Liver (tissue), 9 donors: ENCODE data around the gene CBFA2T2. TPM values are rescaled to one million over a fixed set of nuclear protein-coding genes. Genes with fewer than 3 reads are reported as not detected.

Experiments
- DNase-seq: peaks from one replicate; pipeline ENCODE4 v3.0.0-alpha.2; 2017; ENCODE audit warnings: low spot score
- H3K27ac ChIP-seq, 2 donors: one replicate each; pipeline ENCODE4 v1.7.0; 2013; ENCODE audit warnings: inconsistent platforms in 2 of 2, low read length in 2 of 2, control low read depth in 1 of 2, low read depth in 1 of 2, mild to moderate bottlenecking in 1 of 2
- H3K27me3 ChIP-seq, 4 donors: one replicate each; pipeline versions ENCODE4 v1.6.1 to v1.7.0; 2013; ENCODE audit warnings: low read length in 3 of 4, inconsistent platforms in 1 of 4, mild to moderate bottlenecking in 1 of 4, moderate library complexity in 1 of 4; ENCODE audit not compliant: control insufficient read depth in 4 of 4, insufficient read depth in 4 of 4
- H3K36me3 ChIP-seq, 4 donors: one replicate each; pipeline versions ENCODE4 v1.6.1 to v1.7.0; 2013; ENCODE audit warnings: low read length in 3 of 4, mild to moderate bottlenecking in 3 of 4, low read depth in 1 of 4, moderate library complexity in 1 of 4; ENCODE audit not compliant: control insufficient read depth in 4 of 4, insufficient read depth in 3 of 4
- H3K4me1 ChIP-seq, 4 donors: one replicate each; pipeline versions ENCODE4 v1.6.1 to v1.7.0; 2013; ENCODE audit warnings: low read length in 3 of 4, mild to moderate bottlenecking in 3 of 4, moderate library complexity in 1 of 4; ENCODE audit not compliant: control insufficient read depth in 4 of 4, insufficient read depth in 4 of 4
- H3K4me3 ChIP-seq, 3 donors: one replicate each; pipeline versions ENCODE4 v1.6.1 to v1.7.0; 2013; ENCODE audit warnings: low read length in 3 of 3, control low read depth in 1 of 3, low read depth in 1 of 3, mild to moderate bottlenecking in 1 of 3
- H3K9ac ChIP-seq, 2 donors: one replicate each; pipeline ENCODE4 v1.7.0; 2013; ENCODE audit warnings: low read length in 2 of 2, mild to moderate bottlenecking in 2 of 2, moderate library complexity in 2 of 2, control low read depth in 1 of 2, low read depth in 1 of 2
- H3K9me3 ChIP-seq, 4 donors: one replicate each; pipeline versions ENCODE4 v1.6.1 to v1.7.0; 2013; ENCODE audit warnings: low read length in 3 of 4; ENCODE audit not compliant: control insufficient read depth in 4 of 4
- ATF3 ChIP-seq: IDR thresholded peaks from 2 replicates; pipeline ENCODE4 v1.6.1; 2016; ENCODE audit warnings: antibody characterized with exemption
- CTCF ChIP-seq: fragments of 150-350 bp; IDR thresholded peaks from 2 replicates; pipeline ENCODE4 v1.5.1; 2017; ENCODE audit warnings: improper control_type of control experiment, low read depth, low read length; ENCODE audit not compliant: missing input control
- EGR1 ChIP-seq, 2 donors: IDR thresholded peaks; 2 replicates each; pipeline ENCODE4 v1.6.1; 2016 to 2018; ENCODE audit warnings: antibody characterized with exemption in 2 of 2, low read depth in 2 of 2
- FOXA1 ChIP-seq: IDR thresholded peaks from 2 replicates; pipeline ENCODE4 v1.6.1; 2016; ENCODE audit warnings: antibody characterized with exemption
- FOXA2 ChIP-seq: IDR thresholded peaks from 2 replicates; pipeline ENCODE4 v1.6.1; 2016; ENCODE audit warnings: antibody characterized with exemption
- GABPA ChIP-seq, 2 donors: IDR thresholded peaks in 1 of 2; conservative IDR thresholded peaks in 1 of 2; 2 replicates each; pipeline ENCODE4 v1.6.1; 2016; ENCODE audit warnings: antibody characterized with exemption in 2 of 2, mild to moderate bottlenecking in 1 of 2, moderate library complexity in 1 of 2
- HNF4A ChIP-seq, 2 donors: conservative IDR thresholded peaks; 2 replicates each; pipeline ENCODE4 v1.6.1; 2016; ENCODE audit warnings: antibody characterized with exemption in 2 of 2, mild to moderate bottlenecking in 2 of 2
- HNF4G ChIP-seq: IDR thresholded peaks from 2 replicates; pipeline ENCODE4 v1.6.1; 2016; ENCODE audit warnings: antibody characterized with exemption
- JUND ChIP-seq, 2 donors: IDR thresholded peaks; 2 replicates each; pipeline ENCODE4 v1.6.1; 2016; ENCODE audit warnings: antibody characterized with exemption in 2 of 2
- MAX ChIP-seq: IDR thresholded peaks from 2 replicates; pipeline ENCODE4 v1.6.1; 2016; ENCODE audit warnings: antibody characterized with exemption
- NR2F2 ChIP-seq: IDR thresholded peaks from 2 replicates; pipeline ENCODE4 v1.6.1; 2016; ENCODE audit warnings: antibody characterized with exemption
- RAD21 ChIP-seq, 2 donors: IDR thresholded peaks; 2 replicates each; pipeline ENCODE4 v1.6.1; 2016; ENCODE audit warnings: antibody characterized with exemption in 2 of 2, mild to moderate bottlenecking in 2 of 2
- REST ChIP-seq: IDR thresholded peaks from 2 replicates; pipeline ENCODE4 v1.6.1; 2016; ENCODE audit warnings: antibody characterized with exemption, mild to moderate bottlenecking
- RXRA ChIP-seq, 2 donors: IDR thresholded peaks; 2 replicates each; pipeline ENCODE4 v1.6.1; 2017 to 2018; ENCODE audit warnings: antibody characterized with exemption in 2 of 2, mild to moderate bottlenecking in 1 of 2
- SP1 ChIP-seq: IDR thresholded peaks from 2 replicates; pipeline ENCODE4 v1.6.1; 2018; ENCODE audit warnings: antibody characterized with exemption, mild to moderate bottlenecking
- TAF1 ChIP-seq: conservative IDR thresholded peaks from 2 replicates; pipeline ENCODE4 v1.6.1; 2016; ENCODE audit warnings: antibody characterized with exemption, mild to moderate bottlenecking
- YY1 ChIP-seq: IDR thresholded peaks from 2 replicates; pipeline ENCODE4 v1.6.1; 2016; ENCODE audit warnings: antibody characterized with exemption, mild to moderate bottlenecking
- ZBTB33 ChIP-seq: IDR thresholded peaks from 2 replicates; pipeline ENCODE4 v1.6.1; 2016; ENCODE audit warnings: antibody characterized with exemption
- WGBS: extraction: QIAGEN DNeasy Blood & Tissue Kit; methylation state at CpG from one replicate; pipeline ENCODE4 v1.1.7; 2013; 5-methylcytosine and 5-hydroxymethylcytosine counted together
- polyA plus RNA-seq, 2 donors: library from polyadenylated mRNA; stranded (reverse) in 1 of 2; unstranded in 1 of 2; fragments of 200-250 nt in 1 of 2; fragments of >200 nt in 1 of 2; fragmentation: Nextera tagmentation in 1 of 2; extraction: Ambion mirVana in 1 of 2; gene quantifications; one replicate each; pipeline versions ENCODE4 v1.2.1 to v1.2.3, GENCODE V29; 2013 to 2015
- total RNA-seq, 2 donors: library from RNA; depleted of rRNA; stranded (reverse); fragments of >200 nt; gene quantifications; one replicate each; pipeline ENCODE4 v1.2.3, GENCODE V29; 2014
- donor health status: healthy.
- donor health status: healthy.
- donor health status: healthy.
- donor health status: healthy.
- donor health status: healthy.

The CBFA2T2 gene
- total and polyA plus RNA-seq, 4 donors = 2.0 to 5.5 (median 5.3) TPM

- Histone ChIP-seq H3K9ac (peak overlapping the region in 1 of 2 donors; percentile 52), H3K27me3 (no peaks in the 10 kb centered on the region), H3K36me3 (no peaks in the 10 kb centered on the region), H3K4me3 (peak overlapping the region in 1 of 3 donors; percentile 0), H3K9me3 (no peaks in the 10 kb centered on the region), H3K27ac (peak overlapping the region; percentile 30 to 71), H3K4me1 (peaks cover 2 to 22% (median 11%) of the 10 kb centered on the region in 4 donors)
- peak; percentile 59 for DNase-seq
- 23% methylated on average over 5 of the region's 5 CpGs for WGBS
- TF ChIP-seq CTCF (no peak), SP1 (peak; percentile 73), RAD21 (IDR thresholded peaks at IDR 0.05) (peak; percentile 55 to 71), REST (peak; percentile 76), MAX (peak; percentile 53), HNF4G (no peak), GABPA (IDR thresholded peaks at IDR 0.05 in 1 of 2, conservative IDR thresholded peaks at IDR 0.05 in 1 of 2) (peak in 1 of 2 donors; percentile 25), FOXA2 (peak; percentile 100), RXRA (IDR thresholded peaks at IDR 0.05) (peak; percentile 76), JUND (IDR thresholded peaks at IDR 0.05) (peak; percentile 96 to 98), TAF1 (no peak), ATF3 (peak; percentile 68), YY1 (peak; percentile 87), NR2F2 (peak; percentile 58), ZBTB33 (peak; percentile 43), HNF4A (conservative IDR thresholded peaks at IDR 0.05) (peak; percentile 52 to 66), FOXA1 (peak; percentile 100), EGR1 (IDR thresholded peaks at IDR 0.05; ENCODE audit: low read depth in 2 of 2) (peak in 1 of 2 donors; percentile 15)
These were observed 72.1 kb downstream of the CBFA2T2 start for GRCh38 chr20:33561692-33562601.
